ENCODE results near the gene PSMB3. TPM values are rescaled to one million over a fixed set of nuclear protein-coding genes. Genes with fewer than 3 reads are reported as not detected.
"Not testable (repeated sequence)": the region's sequence is repeated elsewhere in the genome, so short reads cannot be mapped to it uniquely, and the experiment has no call there.

PSMB3 gene
- total RNA-seq, 2 donors from 2014 or later: 108 to 124 TPM

DNA sequence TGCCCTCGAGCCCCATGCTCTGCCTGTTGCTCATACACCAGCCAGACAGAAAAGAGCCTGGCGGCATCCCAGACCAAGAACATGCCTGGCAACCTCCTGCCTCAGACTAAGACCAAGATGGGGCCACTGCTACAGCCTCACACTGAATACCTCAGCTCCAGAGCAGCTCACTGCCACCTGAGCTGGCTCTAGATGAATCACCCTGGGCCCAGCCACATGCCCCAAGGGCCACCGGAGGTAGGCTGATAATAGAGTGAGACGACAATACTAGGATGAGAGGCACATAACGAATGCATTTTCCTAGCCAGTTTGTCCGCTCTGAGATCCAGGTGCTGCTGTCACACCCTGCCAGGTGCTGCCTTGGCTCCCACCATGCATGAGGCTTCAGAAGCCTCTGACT, 33.8 kb downstream of the PSMB3 start:
- TF ChIP-seq, protein P1, sequence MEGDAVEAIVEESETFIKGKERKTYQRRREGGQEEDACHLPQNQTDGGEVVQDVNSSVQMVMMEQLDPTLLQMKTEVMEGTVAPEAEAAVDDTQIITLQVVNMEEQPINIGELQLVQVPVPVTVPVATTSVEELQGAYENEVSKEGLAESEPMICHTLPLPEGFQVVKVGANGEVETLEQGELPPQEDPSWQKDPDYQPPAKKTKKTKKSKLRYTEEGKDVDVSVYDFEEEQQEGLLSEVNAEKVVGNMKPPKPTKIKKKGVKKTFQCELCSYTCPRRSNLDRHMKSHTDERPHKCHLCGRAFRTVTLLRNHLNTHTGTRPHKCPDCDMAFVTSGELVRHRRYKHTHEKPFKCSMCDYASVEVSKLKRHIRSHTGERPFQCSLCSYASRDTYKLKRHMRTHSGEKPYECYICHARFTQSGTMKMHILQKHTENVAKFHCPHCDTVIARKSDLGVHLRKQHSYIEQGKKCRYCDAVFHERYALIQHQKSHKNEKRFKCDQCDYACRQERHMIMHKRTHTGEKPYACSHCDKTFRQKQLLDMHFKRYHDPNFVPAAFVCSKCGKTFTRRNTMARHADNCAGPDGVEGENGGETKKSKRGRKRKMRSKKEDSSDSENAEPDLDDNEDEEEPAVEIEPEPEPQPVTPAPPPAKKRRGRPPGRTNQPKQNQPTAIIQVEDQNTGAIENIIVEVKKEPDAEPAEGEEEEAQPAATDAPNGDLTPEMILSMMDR (IDR thresholded peaks at IDR 0.05): no peak
- no peak overlapping the region for H3K4me3 ChIP-seq
- no peak for ATAC-seq (ENCODE audit: insufficient number of reproducible peaks, low FRiP score, low read depth)
- H3K27ac ChIP-seq: no peak overlapping the region
- H3K27me3 ChIP-seq (replicated peaks; ENCODE audit: insufficient read depth): no peaks in the 10 kb centered on the region
- DNase-seq (ENCODE audit: low spot score): no peak
- H3K9me3 ChIP-seq: no peaks in the 10 kb centered on the region
- H3K36me3 ChIP-seq: peaks cover 55% of the 10 kb centered on the region
- peaks cover 8 to 18% of the 10 kb centered on the region in 2 donors for H3K4me1 ChIP-seq (ENCODE audit: control insufficient read depth in 1 of 2, low read depth in 2 of 2)

GRCh38 chr17:38787999-38788398, 35.5 kb downstream of the PSMB3 start:
- H3K27ac ChIP-seq; DNase-seq (ENCODE audit: low spot score); ATAC-seq (ENCODE audit: insufficient number of reproducible peaks, low FRiP score, low read depth); H3K27me3 ChIP-seq (replicated peaks; ENCODE audit: insufficient read depth); H3K4me3 ChIP-seq; H3K9me3 ChIP-seq: not testable (repeated sequence)
- Histone ChIP-seq H3K36me3 (peaks cover 40% of the 10 kb centered on the region), H3K4me1 (ENCODE audit: control insufficient read depth in 1 of 2, low read depth in 2 of 2) (peaks cover 8 to 18% of the 10 kb centered on the region in 2 donors)

- Histone ChIP-seq H3K36me3 (peaks cover 28% of the 10 kb centered on the region), H3K9me3 (no peaks in the 10 kb centered on the region), H3K27ac (no peak overlapping the region), H3K27me3 (replicated peaks; ENCODE audit: insufficient read depth) (no peaks in the 10 kb centered on the region), H3K4me1 (ENCODE audit: control insufficient read depth in 1 of 2, low read depth in 2 of 2) (peaks cover 8 to 23% of the 10 kb centered on the region in 2 donors), H3K4me3 (no peak overlapping the region)
- no peak for DNase-seq (ENCODE audit: low spot score)
- no peak for ATAC-seq (ENCODE audit: insufficient number of reproducible peaks, low FRiP score, low read depth)
- TF ChIP-seq, protein P1 (IDR thresholded peaks at IDR 0.05): no peak
These were observed 36.6 kb downstream of the PSMB3 start for GRCh38 chr17:38789185-38789584.

DNA sequence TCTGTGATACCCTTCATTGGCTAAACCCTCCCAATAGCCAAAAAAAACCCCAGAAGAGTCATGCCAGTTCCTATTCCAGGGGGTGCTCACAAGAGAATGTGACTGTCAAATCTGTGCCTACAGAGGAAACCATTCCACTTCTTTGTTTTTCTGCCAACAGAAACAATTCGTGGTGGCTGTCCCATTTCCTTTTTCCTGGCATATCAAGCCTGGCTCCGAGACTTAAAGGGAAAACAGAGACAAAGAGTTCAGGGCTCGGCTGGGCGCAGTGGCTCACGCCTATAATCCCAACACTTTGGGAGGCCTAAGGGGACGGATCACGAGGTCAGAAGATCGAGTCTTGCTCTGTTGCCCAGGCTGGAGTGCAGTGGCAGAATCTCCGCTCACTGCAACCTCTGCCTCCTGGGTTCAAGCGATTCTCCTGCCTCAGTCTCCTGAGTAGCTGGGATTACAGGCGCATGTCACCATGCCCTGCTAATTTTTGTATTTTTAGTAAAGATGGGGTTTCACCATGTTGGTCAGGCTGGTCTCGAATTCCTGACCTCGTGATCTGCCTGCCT, 37.7 kb downstream of the PSMB3 start:
- H3K9me3 ChIP-seq; H3K27ac ChIP-seq; ATAC-seq (ENCODE audit: insufficient number of reproducible peaks, low FRiP score, low read depth); H3K27me3 ChIP-seq (replicated peaks; ENCODE audit: insufficient read depth); H3K4me3 ChIP-seq; DNase-seq (ENCODE audit: low spot score): not testable (repeated sequence)
- Histone ChIP-seq H3K4me1 (ENCODE audit: control insufficient read depth in 1 of 2, low read depth in 2 of 2) (peaks cover 8 to 29% of the 10 kb centered on the region in 2 donors), H3K36me3 (peaks cover 18% of the 10 kb centered on the region)

GRCh38 chr17:38791162-38791561, 38.6 kb downstream of the PSMB3 start:
- Histone ChIP-seq H3K27ac (no peak overlapping the region), H3K36me3 (peaks cover 10% of the 10 kb centered on the region), H3K4me3 (no peak overlapping the region), H3K27me3 (replicated peaks; ENCODE audit: insufficient read depth) (no peaks in the 10 kb centered on the region), H3K4me1 (ENCODE audit: control insufficient read depth in 1 of 2, low read depth in 2 of 2) (peaks cover 9 to 33% of the 10 kb centered on the region in 2 donors), H3K9me3 (no peaks in the 10 kb centered on the region)
- ATAC-seq (ENCODE audit: insufficient number of reproducible peaks, low FRiP score, low read depth) (no peak), DNase-seq (ENCODE audit: low spot score) (no peak)
- TF ChIP-seq, protein P1 (IDR thresholded peaks at IDR 0.05): no peak

DNA sequence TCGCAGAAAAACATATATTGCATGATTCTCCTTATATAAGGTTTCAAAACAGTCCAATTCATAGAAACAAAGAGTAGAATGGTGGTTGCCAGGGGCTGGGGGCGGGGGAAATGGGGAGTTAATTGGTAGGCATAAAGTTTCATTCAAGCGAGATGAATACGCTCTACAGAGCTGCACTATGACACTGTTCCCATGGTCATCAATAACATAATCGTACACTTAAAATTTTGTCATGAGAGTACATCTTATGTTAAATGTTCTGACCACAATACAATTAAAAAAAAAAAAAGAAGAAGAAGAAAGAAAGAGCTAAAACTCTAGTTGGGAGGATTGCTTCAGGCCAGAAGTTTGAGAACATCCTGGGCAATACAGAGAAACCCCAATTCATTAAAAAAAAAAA, 41.7 kb downstream of the PSMB3 start:
- H3K27ac ChIP-seq: no peak overlapping the region
- ATAC-seq (ENCODE audit: insufficient number of reproducible peaks, low FRiP score, low read depth) (no peak), DNase-seq (ENCODE audit: low spot score) (no peak)
- H3K4me3 ChIP-seq: no peak overlapping the region
- peaks cover 25 to 60% of the 10 kb centered on the region in 2 donors for H3K4me1 ChIP-seq (ENCODE audit: control insufficient read depth in 1 of 2, low read depth in 2 of 2)
- no peaks in the 10 kb centered on the region for H3K27me3 ChIP-seq (replicated peaks; ENCODE audit: insufficient read depth)
- TF ChIP-seq, protein P1 (IDR thresholded peaks at IDR 0.05): no peak
- no peaks in the 10 kb centered on the region for H3K36me3 ChIP-seq
- H3K9me3 ChIP-seq: no peaks in the 10 kb centered on the region
